GM19455 (cell line): ENCODE results near the gene THAP11.

ENCODE experiments used
- ATAC-seq: cut with Tn5 transposase; IDR thresholded peaks from one replicate; pipeline ENCODE4 v1.9.1; 2021; ENCODE audit not compliant: unreplicated experiment

The THAP11 gene

DNA sequence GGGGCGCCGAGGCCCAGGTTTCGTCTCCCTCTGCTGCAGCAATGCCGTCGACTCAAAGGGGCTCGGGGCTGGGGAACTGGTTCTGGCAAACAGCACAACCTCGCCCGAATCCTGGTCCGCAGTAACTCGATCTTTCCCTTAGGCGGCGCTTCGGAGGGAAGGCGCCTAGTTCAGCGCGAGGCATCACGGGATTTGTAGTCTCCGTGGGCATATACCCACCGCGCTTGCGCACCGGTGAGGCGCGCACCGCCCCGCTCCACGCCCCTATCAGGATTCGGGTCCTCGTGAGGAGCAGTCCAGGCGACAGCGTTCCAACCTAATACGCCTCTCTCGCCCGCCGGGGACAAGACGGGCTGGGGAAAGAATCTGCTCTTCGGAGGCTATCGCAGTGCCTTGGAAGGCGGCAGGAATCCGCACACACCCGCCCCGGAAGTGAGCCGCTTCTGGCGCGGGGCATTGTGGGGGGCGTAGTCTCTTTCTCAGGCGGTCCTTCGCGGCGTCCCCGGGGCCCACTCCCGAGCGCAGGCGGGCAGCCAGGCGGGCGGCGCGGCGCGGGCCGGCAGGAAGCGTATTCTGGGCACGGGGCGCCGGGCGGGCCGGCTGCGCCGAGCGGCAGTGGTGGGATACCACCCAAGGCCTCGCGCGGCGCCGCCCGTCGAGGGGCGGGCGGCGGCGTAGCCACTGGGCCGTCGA, at the start of gene THAP11:
TSS of gene THAP11 (plus strand) at position 505 of the 693 bp plus-strand sequence. CDS start 235 bp downstream, outside the sequence.
- ATAC-seq = peak; percentile 42

DNA sequence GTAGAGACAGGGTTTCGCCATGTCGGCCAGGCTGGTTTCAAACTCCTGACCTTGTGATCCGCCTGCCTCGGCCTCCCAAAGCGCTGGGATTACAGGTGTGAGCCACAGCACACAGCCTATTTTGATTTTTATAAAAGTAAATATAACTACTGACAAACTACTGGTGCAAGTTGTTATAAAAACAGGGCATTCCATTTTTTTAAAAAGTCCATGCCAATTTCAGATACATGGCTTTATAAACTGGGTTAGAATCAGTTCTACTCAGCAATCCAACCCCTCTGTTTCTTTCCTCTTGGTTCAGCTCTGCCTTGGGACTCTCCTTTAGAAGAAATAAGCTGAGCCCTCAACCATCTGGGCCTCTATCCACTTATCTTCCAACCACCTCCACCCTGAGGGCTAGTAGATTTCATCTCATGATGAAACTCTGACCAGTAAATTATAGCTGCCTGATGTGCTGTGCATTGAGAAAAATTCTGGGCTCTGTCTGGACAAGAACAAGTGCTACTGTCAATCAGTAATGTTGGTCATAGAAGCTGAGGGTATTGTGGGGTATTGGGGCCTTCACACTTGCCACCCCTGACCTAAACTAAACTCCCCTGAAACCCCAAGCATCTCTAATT, 45.9 kb upstream of the THAP11 start:
- no peak for ATAC-seq

DNA sequence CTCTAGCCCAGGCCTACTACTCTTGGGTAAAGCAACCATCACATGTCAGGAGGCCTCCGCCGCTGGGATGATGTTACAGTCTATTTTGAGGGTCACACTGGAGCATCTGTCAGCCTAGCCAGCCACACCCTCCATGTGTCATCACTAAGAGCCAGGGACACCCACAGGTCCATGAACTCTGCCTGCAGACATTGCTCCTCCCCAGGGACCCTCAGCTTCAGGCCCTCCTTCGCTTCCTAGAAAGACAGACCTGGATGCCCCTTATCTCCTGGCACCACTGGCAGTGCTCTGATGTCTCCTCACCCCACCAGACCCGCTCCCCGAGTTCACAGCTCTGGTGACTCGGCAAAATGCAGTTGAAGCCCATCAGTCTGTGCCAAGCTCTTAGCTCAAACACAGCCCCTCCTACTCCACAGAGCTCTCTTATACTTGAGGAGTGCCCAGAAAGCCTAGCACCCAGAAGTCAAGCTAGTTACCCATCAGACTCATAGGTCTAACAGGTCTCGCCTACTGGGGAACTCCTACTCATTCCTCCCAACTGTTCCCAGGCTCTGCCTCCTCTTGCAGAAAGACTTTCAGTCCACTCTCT, 41.7 kb upstream of the THAP11 start:
- ATAC-seq = no peak

DNA sequence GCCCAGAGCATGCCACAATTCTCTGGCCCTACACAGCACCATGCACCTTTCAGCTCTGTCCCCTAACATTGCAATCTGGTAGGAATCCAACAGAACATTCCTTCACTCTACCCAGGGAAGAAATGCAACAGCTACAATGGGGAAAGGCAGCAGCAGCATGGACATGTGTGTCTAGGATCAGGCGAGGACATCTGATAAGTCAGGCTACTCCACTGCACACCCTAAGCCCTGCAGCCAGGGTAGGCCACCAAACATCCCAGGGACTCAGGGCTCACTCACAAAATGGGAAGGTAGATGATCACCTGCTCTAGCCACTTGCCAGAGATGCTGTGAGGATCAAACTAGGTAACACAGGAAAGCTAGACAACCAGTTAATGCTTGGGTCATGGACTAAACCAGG, 40.9 kb upstream of the THAP11 start:
- no peak for ATAC-seq

DNA sequence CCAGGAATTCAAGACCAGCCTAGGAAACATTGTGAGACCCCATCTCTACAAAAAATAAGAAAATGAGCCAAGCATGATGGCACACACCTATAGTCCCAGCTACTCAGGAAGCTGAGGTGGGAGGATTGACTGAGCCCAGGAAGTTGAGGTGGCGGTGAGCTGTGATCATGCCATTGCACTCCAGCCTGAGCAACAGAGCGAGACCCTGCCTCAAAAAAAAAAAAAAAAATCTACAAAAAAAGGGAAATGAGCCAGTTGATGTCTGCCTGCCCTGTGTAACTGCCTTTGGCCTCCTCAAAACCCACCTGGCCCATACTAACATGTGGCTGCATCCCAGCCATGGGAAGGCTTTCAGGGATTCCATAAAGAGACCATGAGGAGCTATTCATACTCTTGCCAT, 40.2 kb upstream of the THAP11 start:
- no peak for ATAC-seq

DNA sequence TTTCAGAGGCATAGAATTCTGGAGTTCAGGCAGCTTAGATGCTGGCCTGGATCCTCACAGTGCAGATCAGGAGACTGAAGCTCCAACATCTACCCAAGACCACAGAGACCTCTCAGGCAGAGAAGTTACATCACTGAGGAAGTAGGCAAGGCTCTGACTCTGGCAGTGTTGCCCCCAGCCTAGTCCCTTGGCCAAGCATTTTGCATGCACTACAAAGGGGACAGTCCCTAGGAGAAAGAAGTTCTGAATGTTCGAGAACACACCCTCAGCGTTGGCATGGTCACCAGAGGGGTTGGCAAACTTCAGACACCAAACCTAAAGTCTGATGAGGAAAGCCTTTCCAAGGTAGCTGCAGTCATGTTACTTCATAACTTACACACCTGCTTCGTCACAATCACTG, 38.2 kb upstream of the THAP11 start:
- ATAC-seq = no peak

DNA sequence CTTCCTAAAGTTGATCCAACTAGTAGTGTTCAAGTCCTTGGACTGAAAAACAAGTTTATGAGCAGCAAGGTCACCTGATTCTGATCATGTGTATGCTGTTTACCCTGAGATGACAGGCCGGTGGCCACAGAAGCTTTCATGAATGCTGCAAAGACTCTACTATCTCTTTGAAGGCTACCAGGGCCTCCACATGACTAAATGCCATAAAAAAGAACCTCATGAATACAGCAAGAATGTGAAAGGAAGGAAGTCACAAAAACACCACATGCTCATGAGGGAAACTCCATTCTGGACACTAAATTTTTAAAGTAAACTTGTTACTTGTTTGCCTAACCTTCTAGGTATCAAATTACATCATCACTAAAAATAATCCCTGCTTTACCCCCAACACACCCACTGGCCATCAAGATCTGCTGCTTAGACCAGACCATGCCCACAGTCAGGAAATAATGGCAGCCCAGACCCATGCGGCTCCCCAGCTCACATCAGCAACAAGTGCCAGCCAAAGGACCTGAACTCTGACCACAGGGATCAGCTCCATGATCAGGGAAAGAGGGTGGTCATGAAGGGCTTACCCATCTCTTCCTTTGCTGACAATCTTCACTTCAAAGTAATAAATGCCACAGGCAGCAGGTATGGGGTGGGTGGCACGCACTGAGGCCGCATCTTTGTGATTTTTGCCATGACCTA, 37.1 kb upstream of the THAP11 start:
- no peak for ATAC-seq

DNA sequence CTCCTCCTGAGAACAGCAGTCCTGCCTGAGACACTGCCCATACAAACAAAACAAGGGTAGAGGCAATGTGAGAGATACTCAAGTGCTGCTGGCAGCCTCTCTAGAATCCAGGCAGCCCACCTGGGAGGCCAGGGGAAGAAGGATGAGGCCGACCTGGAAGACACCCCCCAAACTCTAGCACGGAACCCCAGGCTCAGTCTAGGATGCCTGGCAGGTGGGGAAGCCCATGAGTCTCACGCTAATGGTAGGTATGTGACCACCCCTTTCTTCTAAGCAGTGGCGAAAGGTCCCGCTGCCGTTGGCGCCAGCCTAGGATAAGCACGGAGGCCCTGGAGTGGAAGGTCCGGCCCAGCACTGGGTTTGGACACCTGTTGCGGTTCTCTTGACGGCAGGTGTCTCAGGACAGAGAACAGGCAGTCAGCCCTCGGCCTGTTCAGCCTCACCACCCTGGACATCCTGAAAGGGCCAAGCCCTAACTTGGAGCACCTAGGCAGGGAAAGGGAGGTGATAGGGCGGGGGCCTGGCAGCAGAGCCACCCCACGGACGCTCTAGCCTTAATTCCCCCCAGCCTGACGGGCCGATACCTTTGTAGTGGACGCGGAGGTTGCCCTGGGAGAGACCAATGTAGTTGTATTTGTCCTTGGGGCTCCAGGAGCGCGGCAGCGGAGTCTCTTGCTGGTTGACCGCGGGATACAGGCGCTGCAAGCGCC, 36.2 kb upstream of the THAP11 start:
- ATAC-seq = peak; percentile 1

DNA sequence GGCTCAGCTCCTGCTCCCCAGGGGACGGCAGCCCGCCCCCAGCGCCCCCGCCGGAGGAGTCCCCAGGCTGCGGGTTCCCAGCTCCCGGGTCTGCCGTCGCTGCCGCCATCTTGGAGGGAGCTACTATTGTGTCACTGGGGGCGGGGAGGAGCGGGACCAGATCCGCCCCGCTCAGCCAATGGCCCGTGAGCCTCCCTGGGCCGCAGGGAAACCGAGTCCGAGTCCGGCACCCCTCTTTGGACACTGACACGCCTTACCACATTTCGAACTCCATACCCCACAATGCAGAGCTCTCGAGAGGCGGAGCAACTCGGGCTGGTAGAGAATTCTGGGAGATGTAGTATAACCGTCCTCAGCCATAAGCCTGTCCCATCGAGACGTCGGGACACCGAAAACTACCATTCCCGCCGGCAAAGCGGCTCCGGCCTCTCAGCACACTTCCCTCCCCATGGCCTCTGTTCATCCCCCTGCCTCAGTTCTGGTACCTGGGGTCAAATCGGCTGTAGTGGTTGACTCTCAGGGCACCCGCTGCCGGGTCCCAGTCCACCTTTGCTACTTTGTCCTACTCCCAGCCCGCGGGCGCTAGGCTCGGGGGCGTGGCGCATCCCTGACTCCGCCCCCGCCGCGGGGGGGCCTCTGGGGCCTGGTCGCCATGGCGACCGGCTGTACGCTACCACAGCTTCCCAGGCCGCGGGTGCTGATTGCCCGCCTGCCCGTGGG, 35.5 kb upstream of the THAP11 start, which contains the start of the genes RANBP10 and TSNAXIP1:
TSS of gene RANBP10 (minus strand) at position 133 of the 720 bp plus-strand sequence. CDS start at position 109, 24 bp downstream.
TSS of gene TSNAXIP1 (plus strand) at position 462 of the 720 bp plus-strand sequence. CDS start 261 bp downstream, outside the sequence.
- peak; percentile 95 for ATAC-seq

DNA sequence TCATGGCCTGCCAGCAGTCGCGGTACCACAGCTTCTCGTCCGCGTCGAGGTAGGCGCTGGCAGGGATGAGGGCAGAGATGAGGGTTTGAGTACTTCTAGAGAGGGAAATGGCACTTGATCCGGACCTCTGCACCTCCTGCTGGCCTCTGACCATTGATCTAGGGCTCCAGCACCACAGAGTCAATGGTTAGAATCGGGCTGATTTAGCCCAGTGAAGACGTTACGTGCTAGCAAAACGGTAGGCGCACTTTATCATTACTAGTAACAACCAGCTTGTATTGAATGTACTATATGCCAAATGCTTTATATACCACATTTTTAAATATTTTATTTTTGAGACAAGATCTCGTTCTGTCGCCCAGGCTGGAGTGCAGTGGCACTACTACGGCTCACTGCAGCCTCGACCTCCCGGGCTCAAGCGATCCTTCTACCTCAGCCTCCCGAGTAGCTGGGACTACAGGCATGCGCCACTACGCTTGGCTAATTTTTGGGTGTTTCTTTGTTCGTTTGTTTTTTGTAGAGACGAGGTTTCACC, 34.9 kb upstream of the THAP11 start:
- ATAC-seq = no peak

DNA sequence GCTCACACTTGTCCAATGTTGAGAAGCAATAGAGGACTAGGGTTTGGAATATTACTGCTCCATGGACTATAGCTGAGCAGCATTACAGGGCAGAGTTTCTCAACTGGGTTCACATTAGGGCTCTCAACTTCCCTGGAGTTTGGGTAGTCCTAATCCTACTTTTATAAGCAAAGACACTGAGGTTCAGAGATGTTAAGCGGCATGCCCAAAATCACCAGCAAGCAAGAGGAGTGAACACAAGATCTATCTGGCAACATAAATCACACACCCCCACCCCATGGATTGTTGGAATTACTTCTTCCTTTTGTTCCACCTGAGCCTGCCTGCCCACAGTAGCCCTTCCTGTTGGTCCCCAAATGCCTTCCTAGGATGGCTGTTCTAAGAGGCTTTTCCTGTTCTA, 30.2 kb upstream of the THAP11 start:
- ATAC-seq = no peak

DNA sequence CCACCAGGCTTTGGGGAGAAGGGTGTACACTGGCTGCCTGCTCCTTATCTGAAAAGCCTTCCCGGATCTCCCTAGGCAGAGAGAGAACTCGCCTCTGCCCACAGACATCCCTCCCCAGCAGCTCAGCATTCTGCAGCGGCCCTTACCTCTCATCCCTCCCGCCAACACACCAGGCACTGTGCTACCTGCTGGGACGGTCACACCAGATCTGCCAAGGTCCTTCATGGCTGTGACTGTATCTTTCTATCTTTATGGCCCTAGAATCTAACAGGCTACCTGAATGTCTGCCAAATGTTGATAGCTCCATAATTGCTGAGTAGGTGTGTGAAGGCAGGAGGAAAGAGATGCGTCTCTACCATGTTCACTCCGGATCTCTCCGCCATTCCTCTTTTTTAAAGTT, 27.6 kb upstream of the THAP11 start:
- ATAC-seq = no peak

DNA sequence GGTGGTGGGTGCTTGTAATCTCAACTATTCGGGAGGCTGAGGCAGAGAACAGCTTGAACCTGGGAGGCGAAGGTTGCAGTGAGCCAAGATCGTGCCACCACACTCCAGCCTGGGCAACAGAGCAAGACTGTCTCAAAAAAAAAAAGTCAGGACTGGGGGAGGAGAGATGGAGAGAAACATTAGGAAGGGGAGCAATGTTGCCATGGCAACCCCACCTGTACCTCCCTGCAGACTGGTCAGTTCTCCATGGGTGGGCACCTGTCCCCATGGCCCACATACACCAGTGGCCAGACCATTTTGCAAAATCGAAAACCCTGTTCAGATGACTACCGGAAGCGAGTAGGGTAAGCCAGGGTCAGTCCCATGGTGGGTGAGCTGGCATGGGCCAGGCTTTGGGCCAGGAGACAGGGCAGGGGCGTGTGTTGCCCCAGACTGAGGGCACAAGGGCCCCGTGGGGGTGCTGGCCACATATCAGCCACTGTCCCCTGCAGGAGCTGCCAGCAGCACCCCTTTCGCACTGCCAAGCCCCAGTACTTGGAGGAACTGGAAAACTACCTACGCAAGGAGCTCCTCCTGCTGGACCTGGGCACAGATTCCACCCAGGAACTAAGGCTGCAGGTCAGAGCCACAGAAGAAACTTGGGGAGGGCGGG, 21.4 kb upstream of the THAP11 start:
- ATAC-seq = no peak

DNA sequence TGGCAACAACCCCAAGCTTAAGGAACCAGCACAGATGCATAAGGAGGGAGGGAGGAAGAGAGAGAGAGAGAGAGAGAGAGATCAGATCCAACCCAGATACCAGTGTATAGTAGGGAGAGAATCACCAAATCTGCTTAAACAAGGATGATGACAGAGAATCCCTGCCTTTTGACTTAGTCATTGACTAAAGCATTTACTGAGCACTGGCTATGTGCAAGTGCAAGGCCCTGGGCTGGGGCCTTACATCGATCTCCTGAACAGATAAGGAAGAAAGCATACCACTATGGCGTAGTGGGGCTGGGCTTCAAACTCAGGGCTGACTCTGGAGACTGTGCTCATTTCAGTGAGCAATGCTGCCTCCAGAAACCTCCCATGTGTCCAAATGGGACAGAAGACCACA, 19.6 kb upstream of the THAP11 start:
- no peak for ATAC-seq

DNA sequence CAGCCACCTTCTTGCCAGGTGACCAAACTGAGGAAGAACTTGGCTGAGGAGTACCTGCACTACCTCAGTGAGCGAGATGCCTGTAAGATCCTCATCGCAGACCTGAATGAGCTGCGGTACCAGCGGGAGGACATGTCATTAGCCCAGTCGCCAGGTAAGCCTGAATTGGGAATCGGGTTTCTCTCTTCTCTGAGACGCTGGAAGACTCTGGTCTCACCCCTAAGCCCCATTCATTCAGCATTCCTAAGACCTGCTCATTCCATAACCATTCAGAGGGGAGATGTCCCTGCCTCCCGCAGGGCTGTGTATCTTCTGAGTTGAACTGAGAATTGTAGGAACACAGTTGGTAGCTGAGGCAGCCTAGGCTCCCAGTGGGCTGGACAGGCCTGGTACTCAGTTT, 17.0 kb upstream of the THAP11 start:
- ATAC-seq = no peak

DNA sequence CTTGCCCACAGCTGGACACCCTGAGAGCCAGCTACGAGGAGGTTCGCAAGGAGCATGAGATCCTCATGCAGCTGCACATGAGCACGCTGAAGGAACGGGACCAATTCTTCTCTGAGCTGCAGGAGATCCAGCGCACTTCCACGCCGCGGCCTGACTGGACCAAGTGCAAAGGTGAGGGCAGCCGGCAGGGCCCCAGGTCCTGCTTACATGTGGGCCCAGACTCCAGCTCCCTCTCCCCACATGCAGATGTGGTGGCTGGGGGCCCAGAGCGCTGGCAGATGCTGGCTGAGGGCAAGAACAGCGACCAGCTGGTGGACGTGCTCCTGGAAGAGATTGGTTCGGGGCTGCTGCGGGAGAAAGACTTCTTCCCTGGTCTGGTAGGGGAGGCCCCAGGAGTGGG, 16.2 kb upstream of the THAP11 start:
- ATAC-seq = no peak

DNA sequence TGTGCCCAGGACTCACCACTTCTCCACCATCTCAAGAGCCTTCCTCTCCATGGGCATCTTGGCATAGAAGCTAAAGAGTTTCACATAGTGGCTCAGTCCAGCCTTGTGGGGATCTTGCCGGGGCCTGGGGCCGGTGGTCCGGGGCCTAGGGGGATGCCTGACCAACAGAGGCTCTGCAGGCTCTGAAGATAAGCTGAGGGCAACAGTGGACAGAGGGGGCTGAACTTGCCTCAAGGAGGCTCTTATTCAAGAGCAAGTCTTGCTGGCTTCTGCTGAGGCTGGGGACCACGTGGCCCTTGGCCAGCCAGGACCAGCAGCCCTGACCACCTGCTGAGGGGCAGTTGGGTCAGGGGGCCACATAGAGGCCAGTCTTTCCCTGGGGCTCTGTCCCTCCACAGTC, 13.5 kb upstream of the THAP11 start:
- no peak for ATAC-seq

DNA sequence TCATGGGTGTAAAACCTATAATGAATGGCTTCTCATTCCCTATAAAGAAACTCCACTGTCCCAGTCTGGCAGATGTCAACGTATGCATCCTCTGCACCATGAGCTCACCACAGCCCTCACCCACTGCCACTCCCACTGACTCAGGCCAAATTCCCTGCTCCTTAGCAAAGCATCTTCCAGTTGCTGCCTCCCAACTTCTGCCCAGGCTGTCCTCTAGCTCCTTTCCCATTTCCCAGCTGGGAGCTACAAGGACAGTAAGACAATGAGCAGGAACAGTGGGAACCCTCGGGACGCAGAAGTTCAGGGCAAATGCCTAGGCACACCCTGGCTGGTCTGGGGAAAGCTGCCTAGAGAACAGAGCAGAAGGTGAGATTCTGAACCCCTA, 9.1 kb upstream of the THAP11 start:
- no peak for ATAC-seq

DNA sequence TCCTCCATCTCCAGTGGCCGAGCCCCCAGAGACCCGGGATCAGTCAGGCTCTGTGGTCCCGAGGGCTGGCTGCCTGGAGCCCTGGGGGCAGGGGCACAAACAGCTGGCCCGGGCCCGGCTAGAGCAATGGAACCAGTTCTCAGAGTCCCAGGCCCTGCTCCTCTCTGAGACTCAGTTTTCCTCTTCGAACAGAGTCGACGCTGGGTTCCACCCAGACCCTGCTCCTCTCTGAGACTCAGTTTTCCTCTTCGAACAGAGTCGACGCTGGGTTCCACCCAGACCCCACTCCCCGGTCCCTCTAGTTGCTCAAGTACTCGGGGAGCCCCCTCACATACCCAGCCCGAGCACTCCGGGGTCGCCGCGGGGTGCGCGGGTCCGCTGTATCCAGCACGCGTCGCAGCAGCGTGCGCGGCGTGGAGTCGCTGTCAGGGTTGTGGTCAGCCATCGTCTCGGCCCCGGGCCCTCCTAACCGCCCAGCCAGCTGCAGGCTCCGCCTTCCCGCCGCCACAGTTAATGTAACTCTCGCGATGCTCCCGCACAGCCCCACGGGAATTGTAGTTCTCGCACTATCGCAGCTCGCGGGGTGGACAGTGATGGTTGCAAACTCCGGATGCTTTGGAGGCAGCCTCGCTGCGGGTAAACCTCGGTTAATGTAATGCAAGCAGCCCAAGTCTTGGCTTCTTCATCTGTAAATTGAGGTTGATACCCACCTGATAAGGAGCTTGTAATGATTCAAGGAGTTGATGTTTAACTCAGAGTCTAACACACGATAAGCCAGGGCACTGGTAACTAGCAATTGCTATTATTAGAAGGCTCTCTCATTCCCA, 8.5 kb upstream of the THAP11 start:
- ATAC-seq = peak; percentile 92
